Osteocyte (in vitro differentiated cells): ENCODE measurements around the gene SDS. TPM values are rescaled to one million over a fixed set of nuclear protein-coding genes. Genes with fewer than 3 reads are reported as not detected.

Experiments used
- DNase-seq: peaks from one replicate; pipeline ENCODE4 v3.0.0; 2021; ENCODE audit warnings: mixed read lengths; ENCODE audit not compliant: unreplicated experiment; ENCODE audit errors: extremely low spot score
- H3K27ac Mint-ChIP-seq: one replicate; pipeline ENCODE4 v1.8.0; 2021; ENCODE audit warnings: mild to moderate bottlenecking, mixed read lengths; ENCODE audit not compliant: unreplicated experiment
- H3K27me3 Mint-ChIP-seq: one replicate; pipeline ENCODE4 v1.8.0; 2021; ENCODE audit warnings: mixed read lengths; ENCODE audit not compliant: unreplicated experiment
- H3K36me3 Mint-ChIP-seq: one replicate; pipeline ENCODE4 v1.8.0; 2021; ENCODE audit warnings: mixed read lengths; ENCODE audit not compliant: unreplicated experiment
- H3K4me1 Mint-ChIP-seq: one replicate; pipeline ENCODE4 v1.8.0; 2021; ENCODE audit warnings: mixed read lengths; ENCODE audit not compliant: unreplicated experiment
- H3K4me3 Mint-ChIP-seq: one replicate; pipeline ENCODE4 v1.8.0; 2021; ENCODE audit warnings: mild to moderate bottlenecking, moderate library complexity, mixed read lengths; ENCODE audit not compliant: unreplicated experiment
- H3K9me3 Mint-ChIP-seq: one replicate; pipeline ENCODE4 v1.8.0; 2021; ENCODE audit warnings: mixed read lengths; ENCODE audit not compliant: unreplicated experiment
- total RNA-seq: library from RNA; stranded (reverse); gene quantifications from 2 replicates; pipeline ENCODE4 v1.2.1, GENCODE V29; 2021
- TF ChIP-seq, protein P1 (sequence below): fragments of 200-600 bp; sonication (generic); IDR thresholded peaks from 2 replicates; pipeline ENCODE4 v1.5.0; 2021; ENCODE audit warnings: antibody characterized with exemption, mild to moderate bottlenecking, moderate library complexity

The SDS gene
- total RNA-seq, 1 donor from 2014 or later, result not detected

DNA sequence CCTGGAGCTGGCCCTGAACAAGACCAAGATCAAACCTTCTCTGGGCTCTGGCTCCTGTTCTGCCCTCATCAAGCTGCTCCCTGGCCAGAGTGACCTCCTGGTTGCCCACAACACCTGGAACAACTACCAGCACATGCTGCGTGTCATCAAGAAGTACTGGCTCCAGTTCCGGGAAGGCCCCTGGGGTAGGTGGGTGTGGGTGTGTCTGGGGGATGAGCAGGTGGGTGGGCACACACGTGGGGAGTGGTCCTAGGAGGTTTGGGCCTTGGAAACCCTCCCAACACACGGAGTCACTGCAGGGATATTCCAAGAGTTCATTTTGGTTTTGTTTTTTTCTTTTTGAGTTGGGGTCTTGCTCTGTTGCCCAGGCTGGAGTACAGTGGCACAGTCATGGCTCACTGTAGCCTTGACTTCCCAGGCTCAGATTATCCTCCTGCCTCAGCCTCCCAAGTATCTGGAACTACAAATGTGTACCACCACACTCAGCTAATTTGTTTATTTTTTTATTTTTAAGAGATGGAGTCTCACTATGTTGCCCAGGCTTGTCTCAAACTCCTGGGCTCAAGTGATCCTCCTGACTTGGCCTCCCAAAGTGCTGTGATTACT lies 28.8 kb downstream of the SDS start:
- no peak for DNase-seq
- Mint-ChIP-seq H3K27me3 (no peaks in the 10 kb centered on the region), H3K36me3 (peaks cover 21% of the 10 kb centered on the region), H3K4me1 (no peaks in the 10 kb centered on the region), H3K27ac (no peak overlapping the region), H3K4me3 (no peak overlapping the region), H3K9me3 (no peaks in the 10 kb centered on the region)
- TF ChIP-seq, protein P1, sequence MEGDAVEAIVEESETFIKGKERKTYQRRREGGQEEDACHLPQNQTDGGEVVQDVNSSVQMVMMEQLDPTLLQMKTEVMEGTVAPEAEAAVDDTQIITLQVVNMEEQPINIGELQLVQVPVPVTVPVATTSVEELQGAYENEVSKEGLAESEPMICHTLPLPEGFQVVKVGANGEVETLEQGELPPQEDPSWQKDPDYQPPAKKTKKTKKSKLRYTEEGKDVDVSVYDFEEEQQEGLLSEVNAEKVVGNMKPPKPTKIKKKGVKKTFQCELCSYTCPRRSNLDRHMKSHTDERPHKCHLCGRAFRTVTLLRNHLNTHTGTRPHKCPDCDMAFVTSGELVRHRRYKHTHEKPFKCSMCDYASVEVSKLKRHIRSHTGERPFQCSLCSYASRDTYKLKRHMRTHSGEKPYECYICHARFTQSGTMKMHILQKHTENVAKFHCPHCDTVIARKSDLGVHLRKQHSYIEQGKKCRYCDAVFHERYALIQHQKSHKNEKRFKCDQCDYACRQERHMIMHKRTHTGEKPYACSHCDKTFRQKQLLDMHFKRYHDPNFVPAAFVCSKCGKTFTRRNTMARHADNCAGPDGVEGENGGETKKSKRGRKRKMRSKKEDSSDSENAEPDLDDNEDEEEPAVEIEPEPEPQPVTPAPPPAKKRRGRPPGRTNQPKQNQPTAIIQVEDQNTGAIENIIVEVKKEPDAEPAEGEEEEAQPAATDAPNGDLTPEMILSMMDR, result no peak

DNA sequence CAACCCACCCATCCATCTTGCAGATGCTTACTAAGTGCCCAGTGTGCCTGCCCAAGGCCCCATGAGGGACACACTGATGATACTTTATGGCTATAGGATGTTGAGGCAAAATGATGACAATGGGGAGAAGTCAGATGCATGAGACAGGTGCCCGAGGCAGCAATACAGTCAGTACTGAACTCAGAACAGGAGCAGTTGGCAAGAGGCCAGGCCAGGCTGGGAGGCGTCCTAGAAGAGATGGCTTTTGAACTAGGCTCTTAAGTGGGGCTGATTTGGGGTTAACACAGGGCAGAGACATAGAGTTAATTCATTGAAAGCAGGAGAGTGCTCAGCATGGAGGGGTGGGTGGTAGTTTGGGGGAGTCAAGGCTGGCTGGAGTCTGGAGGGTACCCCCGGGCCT lies 29.7 kb downstream of the SDS start:
- DNase-seq, result no peak
- Mint-ChIP-seq H3K36me3 (peaks cover 21% of the 10 kb centered on the region), H3K4me3 (no peak overlapping the region), H3K27me3 (no peaks in the 10 kb centered on the region), H3K27ac (no peak overlapping the region), H3K4me1 (no peaks in the 10 kb centered on the region), H3K9me3 (no peaks in the 10 kb centered on the region)
- TF ChIP-seq, protein P1, result no peak

DNA sequence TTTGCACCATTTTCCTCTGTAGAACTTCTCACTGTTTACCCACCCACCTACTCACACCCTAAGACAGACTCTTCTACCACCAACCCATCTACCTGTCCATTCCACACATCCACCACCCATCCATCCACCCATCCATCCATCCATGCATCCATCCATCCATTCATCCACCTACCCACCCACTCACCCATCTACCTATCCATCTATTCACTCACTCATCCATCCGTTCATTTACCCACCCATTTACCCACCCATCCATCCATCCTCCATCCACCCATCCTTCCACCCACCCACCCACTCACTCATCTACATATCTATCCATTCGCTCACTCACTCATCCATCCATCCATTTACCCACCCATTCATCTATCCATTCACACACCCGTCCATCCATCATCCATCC lies 30.2 kb downstream of the SDS start:
- Mint-ChIP-seq H3K36me3 (peaks cover 23% of the 10 kb centered on the region), H3K4me1 (no peaks in the 10 kb centered on the region), H3K27ac (no peak overlapping the region), H3K27me3 (no peaks in the 10 kb centered on the region), H3K4me3 (no peak overlapping the region), H3K9me3 (no peaks in the 10 kb centered on the region)
- TF ChIP-seq, protein P1, result no peak
- DNase-seq, result no peak

DNA sequence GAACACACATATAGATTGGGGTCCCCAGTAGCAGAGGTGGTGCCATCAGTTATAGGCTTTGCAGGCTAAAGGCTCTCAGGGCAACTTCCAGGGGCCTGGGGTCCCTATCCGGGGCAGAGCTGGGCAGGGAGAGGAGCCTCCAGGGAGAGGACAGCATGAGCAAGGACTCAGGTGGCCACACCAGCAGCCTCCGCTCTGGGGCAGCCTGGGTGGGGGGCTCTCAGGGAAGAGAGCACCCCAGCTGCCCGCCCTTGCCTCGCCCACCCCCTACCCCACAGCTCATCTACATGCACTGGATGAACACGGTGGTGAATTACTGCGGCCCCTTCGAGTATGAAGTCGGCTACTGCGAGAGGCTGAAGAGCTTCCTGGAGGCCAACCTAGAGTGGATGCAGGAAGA lies 31.3 kb downstream of the SDS start:
- Mint-ChIP-seq H3K27ac (no peak overlapping the region), H3K27me3 (no peaks in the 10 kb centered on the region), H3K4me1 (no peaks in the 10 kb centered on the region), H3K9me3 (no peaks in the 10 kb centered on the region), H3K36me3 (peaks cover 22% of the 10 kb centered on the region), H3K4me3 (no peak overlapping the region)
- no peak for DNase-seq
- TF ChIP-seq, protein P1, result no peak

DNA sequence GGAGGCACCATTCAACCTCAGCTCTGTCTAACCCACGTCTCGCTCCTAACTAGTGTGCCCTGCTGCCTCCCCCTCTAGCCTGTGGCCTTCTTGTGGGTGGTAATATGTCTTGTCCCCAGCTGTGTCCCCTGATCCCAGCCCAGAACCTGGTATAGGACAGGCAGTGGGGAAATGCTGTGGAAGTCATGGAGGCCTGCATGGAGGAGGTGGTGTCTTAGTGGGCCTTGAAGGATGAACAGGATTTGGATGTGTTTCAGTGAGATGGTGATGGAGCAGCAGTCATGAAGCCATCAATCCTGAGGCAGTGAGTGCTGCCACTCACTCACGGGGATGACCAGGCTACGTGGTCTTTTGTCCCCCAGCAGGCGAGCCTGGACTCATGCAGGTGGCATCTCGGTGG lies 31.9 kb downstream of the SDS start:
- H3K27me3 Mint-ChIP-seq, result no peaks in the 10 kb centered on the region
- no peak overlapping the region for H3K27ac Mint-ChIP-seq
- TF ChIP-seq, protein P1, result no peak
- no peaks in the 10 kb centered on the region for H3K9me3 Mint-ChIP-seq
- no peak for DNase-seq
- peaks cover 18% of the 10 kb centered on the region for H3K36me3 Mint-ChIP-seq
- H3K4me1 Mint-ChIP-seq, result peaks cover under 1% of the 10 kb centered on the region
- H3K4me3 Mint-ChIP-seq, result no peak overlapping the region
